ENCODE measurements around the gene TMOD1. TPM values are rescaled to one million over a fixed set of nuclear protein-coding genes. Genes with fewer than 3 reads are reported as not detected.

TMOD1 gene
- total and polyA plus RNA-seq, 9 of the 15 experiments (the other 6 are each of a cell fraction or from before 2014, with no cell fraction given), result 7.1 to 41.2 (median 14.2) TPM

DNA sequence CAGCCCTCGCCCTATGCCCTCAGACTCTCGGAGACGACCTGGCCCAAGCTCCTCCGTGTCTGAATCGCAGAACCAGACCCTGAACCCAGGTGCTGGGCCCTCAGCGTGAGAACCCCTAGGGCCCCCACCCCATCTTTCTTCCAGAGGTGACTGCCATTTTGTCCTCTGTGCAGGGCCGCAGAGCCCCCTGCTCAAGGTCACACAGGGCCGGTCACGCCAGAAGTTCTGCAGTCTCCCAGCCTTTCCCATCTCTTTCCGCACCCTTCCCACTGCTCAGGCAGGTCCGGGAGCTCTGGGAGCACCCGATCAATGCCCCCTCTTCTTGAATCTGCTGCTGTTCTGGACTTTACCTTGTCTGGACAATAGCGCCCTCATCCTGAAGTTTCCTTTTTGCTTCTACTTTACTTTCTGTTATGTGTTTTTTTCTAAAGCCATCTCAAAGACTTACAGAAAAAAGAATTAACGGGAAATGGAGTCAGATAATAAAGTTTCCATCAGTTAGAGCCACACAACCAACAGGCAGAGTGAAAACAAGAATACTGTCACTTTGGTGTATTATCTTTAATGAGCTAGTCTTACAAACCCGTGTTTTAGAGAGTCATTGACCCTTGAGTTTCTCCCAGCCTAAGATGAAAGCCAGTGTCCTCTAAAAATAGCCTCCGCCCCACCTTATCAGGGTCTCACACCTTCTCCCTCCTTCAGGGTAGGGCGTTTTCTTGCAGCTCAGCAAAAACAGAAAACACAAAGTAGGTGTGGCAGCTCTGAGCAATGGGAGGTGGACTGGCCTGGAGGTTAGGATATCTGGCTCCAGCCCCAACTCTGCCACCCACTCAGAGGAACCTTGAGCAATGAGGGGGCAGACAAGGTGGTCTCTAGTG is 1.8 kb downstream of the TMOD1 start (continued):
- TF ChIP-seq ZNF780A (CRISPR knock-in tag; IDR thresholded peaks at IDR 0.05) (no peak), HLTF (IDR thresholded peaks at IDR 0.05) (no peak), SRSF3 (IDR thresholded peaks at IDR 0.05; ENCODE audit: insufficient read depth, low read length) (no peak), STAT5A (IDR thresholded peaks at IDR 0.05; ENCODE audit: borderline replicate concordance, low read length) (peak; percentile 90), CHD4 (IDR thresholded peaks at IDR 0.05; ENCODE audit: insufficient read depth, insufficient replicate concordance, low read depth, low read length, poor library complexity, severe bottlenecking) (no peak), RFX5 (IDR thresholded peaks at IDR 0.05; ENCODE audit: low read depth, low read length) (no peak), ELF1 (tag; IDR thresholded peaks at IDR 0.05) (no peak)
- TF ChIP-seq, protein P1, sequence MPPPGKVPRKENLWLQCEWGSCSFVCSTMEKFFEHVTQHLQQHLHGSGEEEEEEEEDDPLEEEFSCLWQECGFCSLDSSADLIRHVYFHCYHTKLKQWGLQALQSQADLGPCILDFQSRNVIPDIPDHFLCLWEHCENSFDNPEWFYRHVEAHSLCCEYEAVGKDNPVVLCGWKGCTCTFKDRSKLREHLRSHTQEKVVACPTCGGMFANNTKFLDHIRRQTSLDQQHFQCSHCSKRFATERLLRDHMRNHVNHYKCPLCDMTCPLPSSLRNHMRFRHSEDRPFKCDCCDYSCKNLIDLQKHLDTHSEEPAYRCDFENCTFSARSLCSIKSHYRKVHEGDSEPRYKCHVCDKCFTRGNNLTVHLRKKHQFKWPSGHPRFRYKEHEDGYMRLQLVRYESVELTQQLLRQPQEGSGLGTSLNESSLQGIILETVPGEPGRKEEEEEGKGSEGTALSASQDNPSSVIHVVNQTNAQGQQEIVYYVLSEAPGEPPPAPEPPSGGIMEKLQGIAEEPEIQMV (tag; conservative IDR thresholded peaks at IDR 0.05; ENCODE audit: low read depth), result no peak
- TF ChIP-seq, protein P2, sequence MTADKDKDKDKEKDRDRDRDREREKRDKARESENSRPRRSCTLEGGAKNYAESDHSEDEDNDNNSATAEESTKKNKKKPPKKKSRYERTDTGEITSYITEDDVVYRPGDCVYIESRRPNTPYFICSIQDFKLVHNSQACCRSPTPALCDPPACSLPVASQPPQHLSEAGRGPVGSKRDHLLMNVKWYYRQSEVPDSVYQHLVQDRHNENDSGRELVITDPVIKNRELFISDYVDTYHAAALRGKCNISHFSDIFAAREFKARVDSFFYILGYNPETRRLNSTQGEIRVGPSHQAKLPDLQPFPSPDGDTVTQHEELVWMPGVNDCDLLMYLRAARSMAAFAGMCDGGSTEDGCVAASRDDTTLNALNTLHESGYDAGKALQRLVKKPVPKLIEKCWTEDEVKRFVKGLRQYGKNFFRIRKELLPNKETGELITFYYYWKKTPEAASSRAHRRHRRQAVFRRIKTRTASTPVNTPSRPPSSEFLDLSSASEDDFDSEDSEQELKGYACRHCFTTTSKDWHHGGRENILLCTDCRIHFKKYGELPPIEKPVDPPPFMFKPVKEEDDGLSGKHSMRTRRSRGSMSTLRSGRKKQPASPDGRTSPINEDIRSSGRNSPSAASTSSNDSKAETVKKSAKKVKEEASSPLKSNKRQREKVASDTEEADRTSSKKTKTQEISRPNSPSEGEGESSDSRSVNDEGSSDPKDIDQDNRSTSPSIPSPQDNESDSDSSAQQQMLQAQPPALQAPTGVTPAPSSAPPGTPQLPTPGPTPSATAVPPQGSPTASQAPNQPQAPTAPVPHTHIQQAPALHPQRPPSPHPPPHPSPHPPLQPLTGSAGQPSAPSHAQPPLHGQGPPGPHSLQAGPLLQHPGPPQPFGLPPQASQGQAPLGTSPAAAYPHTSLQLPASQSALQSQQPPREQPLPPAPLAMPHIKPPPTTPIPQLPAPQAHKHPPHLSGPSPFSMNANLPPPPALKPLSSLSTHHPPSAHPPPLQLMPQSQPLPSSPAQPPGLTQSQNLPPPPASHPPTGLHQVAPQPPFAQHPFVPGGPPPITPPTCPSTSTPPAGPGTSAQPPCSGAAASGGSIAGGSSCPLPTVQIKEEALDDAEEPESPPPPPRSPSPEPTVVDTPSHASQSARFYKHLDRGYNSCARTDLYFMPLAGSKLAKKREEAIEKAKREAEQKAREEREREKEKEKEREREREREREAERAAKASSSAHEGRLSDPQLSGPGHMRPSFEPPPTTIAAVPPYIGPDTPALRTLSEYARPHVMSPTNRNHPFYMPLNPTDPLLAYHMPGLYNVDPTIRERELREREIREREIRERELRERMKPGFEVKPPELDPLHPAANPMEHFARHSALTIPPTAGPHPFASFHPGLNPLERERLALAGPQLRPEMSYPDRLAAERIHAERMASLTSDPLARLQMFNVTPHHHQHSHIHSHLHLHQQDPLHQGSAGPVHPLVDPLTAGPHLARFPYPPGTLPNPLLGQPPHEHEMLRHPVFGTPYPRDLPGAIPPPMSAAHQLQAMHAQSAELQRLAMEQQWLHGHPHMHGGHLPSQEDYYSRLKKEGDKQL (CRISPR knock-in tag; IDR thresholded peaks at IDR 0.05; ENCODE audit: borderline replicate concordance), result no peak

Measured in K562 (cell line).